Activated CD4-positive, alpha-beta T cell treated with anti-CD3 and anti-CD28 coated beads for 24 hours (primary cell): Measurements from ENCODE around the gene LUC7L.
"Not testable (repeated sequence)": the region's sequence is repeated elsewhere in the genome, so short reads cannot be mapped to it uniquely, and the experiment has no call there.

Experiments
- DNase-seq, 2 donors: peaks; one replicate each; pipeline ENCODE4 v3.0.0-alpha.2; 2020; ENCODE audit warnings: low read depth in 2 of 2

LUC7L gene

DNA sequence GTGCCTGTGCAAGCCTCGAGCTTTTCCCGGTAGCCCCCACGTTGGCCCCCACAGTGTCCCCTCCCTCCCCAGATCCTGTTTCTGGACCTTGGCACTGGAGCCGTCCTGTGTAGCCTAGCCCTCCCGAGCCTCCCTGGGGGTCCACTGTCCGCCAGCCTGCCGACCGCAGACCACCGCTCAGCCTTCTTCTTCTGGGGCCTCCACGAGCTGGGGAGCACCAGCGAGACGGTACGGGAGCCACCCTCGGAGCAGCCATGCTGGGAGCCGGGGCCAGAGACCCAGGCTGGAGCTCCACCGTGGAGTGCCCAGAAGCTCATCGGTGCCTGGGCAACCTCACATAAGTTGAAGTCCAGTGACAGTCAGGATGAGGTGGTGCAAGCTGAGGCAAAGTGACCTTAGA lies 34.7 kb upstream of the LUC7L start:
- DNase-seq: no peak

DNA sequence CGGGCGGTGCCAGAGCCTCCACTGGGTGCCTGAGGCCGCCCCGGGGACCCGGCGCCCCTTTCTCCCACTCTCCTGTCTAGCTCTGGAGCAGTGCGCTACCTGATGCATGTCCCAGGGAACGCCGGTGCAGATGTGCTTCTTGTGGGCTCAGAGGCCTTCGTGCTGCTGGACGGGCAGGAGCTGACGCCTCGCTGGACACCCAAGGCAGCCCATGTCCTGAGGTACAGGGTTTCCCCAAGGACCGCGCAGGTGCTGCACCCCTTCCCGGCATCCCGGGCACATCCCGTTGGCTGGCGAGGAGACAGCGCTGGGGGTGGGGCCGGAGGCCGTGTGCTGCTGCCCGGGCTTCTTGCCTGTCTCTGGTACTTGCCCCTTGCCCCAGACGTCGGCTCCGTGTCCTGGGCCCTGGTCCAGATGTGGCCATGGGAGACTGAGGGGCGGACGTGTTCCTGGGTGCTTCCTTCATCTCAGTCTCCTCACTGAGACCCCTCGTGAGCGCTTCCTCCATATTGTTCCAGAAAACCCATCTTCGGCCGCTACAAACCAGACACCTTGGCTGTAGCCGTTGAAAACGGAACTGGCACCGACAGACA lies 34.0 kb upstream of the LUC7L start:
- DNase-seq: no peak

DNA sequence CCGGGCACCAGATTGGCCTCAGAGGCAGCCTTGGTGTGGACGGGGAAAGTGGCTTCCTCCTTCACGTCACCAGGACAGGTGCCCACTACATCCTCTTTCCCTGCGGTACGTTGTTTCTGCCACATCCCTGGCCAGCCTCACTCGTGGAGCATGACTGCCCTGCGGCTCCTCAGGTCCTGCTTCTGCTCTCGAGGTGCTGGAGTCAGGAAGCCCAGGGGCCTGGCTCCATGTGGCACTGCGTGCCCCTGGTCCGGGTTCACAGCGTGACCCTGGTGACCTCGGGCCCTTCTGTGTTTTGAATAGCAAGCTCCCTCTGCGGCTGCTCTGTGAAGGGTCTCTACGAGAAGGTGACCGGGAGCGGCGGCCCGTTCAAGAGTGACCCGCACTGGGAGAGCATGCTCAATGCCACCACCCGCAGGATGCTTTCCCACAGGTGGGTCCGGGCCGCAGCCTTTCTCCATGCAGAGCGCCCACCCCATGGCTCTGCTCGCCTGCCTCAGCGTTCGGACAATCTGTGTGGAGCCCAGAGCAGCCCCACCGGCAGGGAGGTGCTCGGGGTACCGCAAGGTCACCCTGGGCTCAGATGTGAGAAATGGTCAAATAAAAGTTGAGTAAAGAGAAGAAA lies 33.0 kb upstream of the LUC7L start:
- DNase-seq: no peak

DNA sequence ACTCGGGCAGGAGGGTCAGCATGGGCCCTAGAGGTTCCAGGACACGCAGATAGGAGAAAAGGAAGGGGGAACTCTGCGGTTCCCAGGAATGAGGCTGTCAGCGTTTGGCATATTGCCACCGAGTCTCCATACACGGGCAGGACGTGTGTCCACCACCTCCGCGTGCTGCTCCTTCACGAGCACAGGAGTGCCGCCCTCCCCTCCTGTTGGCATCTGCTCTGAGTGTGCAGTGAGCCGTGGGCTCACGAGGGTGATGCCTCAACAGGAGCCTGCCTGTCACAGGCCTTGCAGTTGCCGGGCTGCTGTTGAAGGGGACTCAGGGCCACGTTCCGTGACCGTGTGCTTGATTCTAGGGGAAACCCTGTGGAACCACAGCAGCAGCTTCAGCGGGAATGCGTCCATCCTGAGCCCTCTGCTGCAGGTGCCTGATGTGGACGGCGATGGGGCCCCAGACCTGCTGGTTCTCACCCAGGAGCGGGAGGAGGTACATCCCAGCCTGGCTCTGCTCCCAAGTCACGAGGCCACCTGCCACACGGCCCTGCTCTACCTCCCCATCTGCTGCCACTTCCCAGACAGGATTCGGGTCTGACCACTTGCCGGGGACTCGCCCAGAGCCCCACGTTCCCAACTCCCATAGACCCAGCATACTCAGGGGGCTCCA lies 31.9 kb upstream of the LUC7L start:
- no peak for DNase-seq

DNA sequence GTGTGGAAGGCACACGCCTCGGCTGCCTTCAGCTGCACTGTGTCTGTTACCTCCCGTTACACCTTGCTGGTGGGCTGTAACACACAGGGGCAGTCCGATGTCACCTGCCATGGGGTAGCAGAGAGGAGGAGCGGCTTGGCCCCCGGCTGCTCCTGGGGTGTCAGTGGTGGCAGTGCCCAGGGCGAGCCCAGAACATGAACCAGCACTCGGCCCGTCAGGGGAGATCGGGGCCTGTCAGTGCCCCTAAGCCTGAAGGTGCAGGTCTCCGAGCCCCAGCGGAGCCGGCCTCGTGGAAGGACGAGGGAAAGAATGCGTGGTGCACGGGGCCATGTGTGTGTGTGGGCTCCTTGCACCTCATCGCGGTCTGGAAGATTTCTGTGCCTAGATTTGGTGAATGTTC lies 31.1 kb upstream of the LUC7L start:
- no peak for DNase-seq

DNA sequence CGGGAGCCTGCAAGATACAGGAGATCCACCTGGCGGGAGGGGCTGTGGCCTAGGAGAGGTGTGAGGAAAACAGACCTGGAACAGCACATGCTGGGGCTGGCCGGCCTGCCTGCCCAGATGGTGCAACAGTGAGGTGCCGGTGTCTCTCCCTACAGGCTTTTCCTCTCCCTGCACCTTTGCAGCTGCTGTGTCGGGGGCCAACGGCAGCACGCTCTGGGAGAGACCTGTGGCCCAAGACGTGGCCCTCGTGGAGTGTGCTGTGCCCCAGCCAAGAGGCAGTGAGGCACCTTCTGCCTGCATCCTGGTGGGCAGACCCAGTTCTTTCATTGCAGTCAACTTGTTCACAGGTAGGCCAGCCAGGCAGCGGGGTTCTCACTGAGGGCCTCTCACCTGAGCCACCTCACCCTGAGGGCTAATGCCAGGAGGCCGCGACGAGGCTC lies 30.6 kb upstream of the LUC7L start:
- DNase-seq: no peak

DNA sequence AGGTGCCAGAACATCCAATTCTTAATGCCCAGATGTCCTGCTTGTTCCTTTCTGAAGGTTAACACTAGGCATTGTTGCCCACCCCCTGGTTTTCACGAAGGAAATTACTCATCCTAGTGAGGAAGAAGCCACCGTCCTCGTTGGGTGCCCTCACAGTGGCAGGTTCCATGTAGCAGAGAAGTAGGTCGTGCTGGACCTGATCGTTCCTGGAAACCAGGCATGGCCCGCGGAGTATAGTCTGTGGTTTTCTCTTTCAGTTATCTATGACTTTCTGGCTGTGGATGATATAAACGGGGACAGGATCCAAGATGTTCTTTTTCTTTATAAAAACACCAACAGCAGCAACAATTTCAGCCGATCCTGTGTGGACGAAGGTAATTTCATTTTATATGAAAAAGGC lies 30.0 kb upstream of the LUC7L start:
- no peak for DNase-seq

DNA sequence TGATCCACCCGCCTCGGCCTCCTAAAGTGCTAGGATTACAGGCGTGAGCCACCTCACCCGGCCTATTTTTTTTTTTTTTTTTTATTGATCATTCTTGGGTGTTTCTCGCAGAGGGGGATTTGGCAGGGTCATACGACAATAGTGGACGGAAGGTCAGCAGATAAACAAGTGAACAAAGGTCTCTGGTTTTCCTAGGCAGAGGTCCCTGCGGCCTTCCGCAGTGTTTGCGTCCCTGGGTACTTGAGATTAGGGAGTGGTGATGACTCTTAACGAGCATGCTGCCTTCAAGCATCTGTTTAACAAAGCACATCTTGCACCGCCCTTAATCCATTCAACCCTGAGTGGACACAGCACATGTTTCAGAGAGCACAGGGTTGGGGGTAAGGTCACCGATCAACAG lies 28.8 kb upstream of the LUC7L start:
- not testable (repeated sequence) for DNase-seq

DNA sequence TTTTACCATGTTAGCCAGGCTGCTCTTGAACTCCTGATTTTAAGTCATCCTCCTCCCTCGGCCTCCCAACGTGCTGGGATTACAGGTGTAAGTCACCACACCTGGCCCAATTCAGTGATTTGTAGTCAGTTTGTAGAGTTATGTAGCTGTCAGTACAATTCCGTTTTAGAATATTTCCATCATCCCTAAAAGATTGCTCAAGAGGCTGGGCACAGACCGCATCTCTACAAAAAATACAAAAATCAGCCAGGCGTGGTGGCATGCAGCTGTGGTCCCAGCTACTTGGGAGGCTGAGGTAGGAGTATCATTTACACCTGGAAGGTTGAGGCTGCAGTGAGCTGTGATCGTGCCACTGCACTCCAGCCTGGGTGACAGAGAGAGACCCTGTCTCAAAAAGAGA lies 25.9 kb upstream of the LUC7L start:
- DNase-seq: no peak

DNA sequence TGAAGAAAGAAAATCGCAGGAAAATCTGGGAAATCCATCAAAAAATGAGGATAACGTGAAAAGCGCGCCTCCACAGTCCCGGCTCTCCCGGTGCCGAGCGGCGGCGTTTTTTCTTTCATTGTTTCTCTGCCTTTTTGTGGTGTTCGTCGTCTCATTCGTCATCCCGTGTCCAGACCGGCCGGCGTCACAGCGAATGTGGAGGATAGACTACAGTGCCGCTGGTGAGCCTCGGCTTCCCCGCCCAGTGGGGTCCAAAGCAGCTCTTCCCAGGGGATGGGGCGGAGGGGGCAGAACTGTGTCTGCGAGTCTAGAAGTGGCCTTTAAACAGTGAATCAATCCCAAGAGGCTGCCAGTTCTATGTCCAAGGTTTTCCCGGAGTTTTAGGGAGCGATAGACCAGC lies 25.2 kb upstream of the LUC7L start:
- DNase-seq: no peak

DNA sequence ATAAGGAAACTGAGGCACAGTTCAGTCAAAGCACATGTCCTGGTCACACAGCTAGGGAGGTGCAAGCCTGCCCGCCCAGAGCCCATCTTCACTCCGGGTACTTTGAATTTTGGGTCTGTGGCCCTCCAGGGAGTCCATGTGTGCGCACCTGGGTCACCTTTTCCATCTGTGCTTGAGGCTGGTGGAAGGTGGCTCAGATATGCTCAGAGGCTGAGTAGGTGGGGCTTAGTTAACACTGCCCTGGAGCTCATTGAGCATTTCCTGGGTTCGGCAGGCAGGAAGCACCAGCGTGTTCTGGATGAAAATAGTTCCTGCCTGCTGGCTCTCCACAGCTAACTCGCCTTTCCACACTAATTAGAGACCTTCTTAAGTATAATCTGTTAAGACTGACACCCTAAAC lies 24.6 kb upstream of the LUC7L start:
- DNase-seq: no peak

DNA sequence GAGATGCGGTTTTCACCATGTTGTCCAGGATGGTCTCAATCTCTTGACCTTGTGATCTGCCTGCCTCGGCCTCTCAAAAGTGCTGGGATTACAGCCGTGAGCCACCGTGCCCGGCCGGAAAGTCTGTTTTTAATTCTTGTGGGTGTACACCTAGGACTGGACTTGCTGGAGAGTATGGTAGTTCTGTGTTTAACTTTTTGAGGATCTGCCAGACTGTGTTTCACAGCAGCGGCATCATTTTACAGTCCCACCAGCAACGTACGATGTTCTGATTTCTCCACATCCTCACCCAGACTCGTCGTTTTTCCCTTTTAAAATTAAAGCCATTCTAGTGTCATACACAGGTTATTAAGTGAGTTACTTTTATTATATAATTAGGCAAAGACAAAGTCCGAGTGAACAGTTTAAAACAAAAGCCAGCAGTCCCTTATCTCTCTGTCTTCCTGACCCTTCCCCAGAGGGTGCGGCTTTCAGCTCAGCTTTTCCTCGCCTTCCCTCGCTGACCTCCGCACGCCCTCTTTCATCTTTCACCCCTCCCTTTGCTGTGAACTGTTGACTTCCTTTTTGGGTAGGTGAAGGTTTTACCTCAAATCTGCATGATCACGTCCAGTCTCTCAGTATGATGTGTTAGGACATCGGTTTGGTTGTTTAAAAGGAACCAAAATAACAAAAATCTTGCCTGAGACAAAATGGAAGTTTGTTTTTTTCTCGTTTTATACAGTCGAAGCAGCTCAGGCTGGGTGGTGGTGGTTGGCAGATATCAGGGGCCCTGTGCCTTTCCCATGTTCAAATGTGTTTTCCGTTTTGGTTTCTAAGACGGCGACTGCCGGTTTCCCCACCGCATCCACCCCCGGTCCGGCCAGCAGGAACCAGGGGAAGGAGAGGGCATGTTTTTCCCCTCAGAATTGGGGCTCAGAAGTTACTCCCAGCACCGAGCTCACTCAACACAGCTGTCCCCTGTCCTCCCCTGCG lies 23.4 kb upstream of the LUC7L start:
- DNase-seq: no peak

DNA sequence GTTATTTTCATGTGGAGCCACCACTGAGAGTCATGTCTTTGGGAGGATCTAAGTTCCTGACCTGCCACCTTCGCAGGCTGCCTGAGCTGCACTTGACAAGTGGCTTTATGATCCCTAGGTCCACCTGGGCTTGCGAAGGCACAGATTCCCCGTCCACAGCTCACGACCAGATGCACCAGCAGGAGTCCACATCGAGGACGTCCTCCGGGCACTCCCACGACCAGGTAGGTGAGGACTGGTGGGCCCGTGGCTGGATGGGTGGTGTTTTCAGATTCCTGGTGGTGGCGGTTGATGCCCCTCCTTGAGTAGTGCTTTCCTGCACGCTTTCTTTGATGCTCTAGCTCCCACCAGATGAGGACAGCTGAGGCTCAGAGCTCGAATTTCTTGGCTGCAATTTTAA lies 20.2 kb upstream of the LUC7L start:
- DNase-seq: no peak

DNA sequence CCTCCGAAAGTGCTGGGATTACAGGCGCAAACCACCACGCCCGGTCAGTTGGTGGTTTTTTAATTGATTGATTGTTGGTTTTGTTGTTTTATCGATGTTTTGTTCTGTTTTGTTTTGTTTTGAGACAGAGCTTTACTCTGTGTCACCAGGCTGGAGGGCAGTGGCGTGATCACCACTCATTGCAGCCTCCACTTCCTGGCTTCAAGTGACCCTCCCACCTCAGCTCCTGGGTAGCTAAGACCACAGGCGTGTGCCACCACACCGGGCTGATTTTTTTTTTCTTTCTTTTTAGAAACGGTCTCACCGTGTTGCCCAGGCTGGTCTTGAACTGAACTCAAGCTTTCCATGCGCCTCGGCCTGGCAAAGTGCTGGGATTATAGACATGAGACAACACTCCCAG lies 17.8 kb upstream of the LUC7L start:
- DNase-seq: no peak

DNA sequence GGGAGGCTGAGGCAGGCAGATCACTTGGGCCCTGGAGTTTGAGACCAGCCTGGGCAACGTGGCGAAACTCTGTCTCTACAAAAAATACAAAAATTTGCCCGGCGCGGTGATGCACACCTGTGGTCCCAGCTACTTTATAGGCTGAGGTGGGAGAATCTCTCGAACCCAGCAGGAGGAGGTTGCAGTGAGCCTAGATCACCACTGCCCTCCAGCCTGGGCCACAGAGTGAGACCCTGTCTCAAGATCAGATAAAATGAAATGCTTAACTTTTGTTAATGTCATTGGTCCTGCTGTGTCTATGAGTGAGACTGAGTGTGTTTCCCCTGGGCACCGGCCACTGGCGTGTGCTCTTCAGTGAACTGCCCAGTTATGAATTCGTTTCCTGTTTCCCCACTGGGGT lies 15.9 kb upstream of the LUC7L start:
- DNase-seq: no peak

DNA sequence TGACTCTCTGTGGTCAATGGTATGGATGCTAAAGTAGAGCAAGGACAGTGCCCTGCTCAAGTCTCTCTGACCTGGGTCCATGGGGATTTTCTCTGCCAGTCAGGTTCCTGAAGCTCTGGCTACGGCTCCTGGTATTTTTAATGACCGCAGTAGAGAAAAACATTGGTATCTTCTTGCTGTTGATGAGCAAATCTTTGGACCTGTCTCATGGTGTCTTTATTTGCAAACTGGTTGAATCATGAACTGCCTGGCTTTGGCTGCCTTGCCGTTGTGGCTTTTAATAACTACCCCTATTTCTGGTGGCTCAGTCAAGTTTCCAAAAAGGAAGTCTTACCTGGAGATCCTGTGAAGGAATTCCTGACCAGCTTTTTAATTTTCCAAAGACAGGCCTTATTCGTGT lies 14.1 kb upstream of the LUC7L start:
- no peak for DNase-seq

DNA sequence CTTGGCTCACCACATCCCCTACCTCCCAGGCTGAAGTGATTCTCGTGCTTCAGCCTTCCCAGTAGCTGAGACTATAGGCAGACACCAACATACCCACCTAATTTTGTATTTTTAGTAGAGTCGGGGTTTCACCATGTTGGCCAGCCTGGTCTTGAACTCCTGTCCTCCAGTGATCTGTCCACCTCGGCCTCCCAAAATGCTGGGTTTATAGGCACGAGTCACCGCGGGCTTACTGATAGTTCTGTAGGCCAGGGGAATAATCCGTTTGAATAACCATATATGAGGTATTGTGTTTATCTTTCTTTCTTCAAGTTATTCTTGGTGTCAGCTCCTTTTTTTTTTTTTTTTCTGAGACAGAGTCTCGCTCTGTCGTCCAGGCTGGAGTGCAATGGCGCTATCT lies 13.0 kb upstream of the LUC7L start:
- DNase-seq: no peak

DNA sequence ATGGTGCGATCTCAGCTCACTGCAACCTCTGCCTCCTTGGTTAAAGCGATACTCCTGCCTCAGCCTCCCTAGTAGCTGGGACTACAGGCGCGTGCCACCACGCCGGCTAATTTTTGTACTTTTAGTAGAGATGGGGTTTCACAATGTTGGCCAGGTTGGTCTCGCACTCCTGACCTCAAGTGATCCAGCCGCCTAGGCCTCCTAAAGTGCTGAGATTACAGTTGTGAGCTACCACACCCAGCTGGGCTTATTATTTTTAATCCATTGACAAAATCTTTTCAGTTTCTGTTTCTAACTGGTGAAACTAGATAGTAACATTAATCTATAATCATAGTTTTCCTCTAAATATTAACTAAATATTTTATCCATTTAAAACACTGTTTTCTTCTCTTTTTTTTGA lies 11.3 kb upstream of the LUC7L start:
- no peak for DNase-seq

DNA sequence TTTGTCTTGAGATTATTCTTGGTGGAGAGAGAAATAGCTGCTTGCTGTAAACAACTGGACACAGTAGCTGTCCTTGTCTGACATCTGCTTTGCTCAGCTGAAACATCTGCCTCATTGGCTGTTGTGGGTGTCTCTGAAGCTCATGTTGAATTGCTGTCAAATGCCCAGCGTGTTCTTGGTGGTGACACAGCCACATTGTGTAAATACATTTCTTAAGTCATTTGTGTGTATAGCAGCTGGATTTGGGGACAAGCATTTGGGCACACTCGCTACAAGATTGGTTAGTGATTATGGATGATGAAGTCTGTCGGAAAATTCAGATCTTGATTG lies 10.7 kb upstream of the LUC7L start:
- no peak for DNase-seq

DNA sequence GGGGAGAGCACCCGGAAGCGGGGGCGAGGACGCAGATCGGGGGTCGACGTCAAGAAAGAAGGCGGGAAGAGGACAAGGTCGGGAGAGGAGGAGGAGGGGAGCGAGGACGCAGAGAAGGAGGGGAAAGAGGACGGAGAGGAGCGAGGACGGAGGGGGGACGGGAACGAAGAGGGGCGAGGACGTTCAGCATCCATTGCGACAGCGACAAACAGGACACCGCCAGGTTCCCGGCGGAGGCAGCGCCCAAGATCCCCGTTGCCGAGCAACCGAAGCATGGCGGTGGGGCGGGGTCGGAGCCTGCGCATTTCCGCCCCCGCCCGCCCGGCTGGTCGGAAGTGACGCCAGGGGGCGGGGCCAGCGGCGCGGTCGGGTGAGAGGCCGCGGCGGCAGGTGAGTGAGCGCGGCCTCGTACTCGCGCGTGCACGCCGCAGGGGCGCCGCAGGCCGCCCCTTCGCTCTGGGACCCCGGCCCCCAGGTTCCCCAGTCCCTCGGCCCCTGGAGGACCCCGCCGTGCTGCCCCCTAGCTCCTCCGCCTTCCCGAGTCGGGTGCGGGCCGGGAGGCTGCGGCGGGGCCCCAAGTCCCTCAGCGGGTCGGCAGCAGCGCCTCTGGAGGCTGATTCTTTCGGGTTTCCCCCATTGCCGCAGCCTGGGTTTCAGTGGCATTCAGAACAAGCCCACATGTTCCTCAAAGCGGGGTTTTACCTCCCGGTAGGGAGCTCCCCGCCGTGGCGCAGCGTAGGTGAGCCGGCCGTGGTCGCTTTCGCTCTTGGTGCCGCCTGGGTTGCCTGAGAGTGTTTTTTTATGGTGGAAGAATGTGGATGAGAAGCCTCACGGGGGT lies 5.4 kb upstream of the LUC7L start, which contains the start of gene FAM234A:
FAM234A (plus strand) TSS at position 354 of the 838 bp plus-strand sequence. CDS start 19,593 bp downstream, outside the sequence.
- DNase-seq: peak; percentile 92 to 94

DNA sequence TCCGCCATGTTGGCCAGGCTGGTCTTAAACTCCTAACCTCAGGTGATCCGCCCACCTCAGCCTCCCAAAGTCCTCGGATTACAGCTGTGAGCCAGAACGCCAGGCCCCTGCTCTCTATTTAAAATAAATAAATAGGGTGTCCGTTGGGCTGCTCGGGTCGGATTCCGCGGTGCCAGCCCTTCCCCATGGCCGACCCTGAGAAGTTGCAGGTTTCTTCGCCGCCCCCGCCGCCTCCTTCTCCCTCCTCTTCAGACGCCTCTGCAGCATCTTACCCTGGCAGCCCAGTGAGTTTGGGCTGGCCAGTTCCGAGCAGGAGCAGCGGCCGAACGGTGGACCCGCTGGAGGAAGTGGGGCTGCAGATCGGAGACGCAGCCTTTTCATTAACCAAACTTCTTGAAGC lies 1.7 kb upstream of the LUC7L start:
- DNase-seq: no peak
